ENCODE results near the gene FBXO48. TPM values are rescaled to one million over a fixed set of nuclear protein-coding genes. Genes with fewer than 3 reads are reported as not detected.

Gene FBXO48
- total RNA-seq, 2 experiments from 2014 or later, result 0.44 to 0.50 TPM

- Histone ChIP-seq H3K4me1 (ENCODE audit: insufficient read depth, low read length) (peaks cover 3% of the 10 kb centered on the region), H3K27ac (ENCODE audit: low read depth in 1 of 2, low read length in 2 of 2) (no peak overlapping the region), H3K27me3 (ENCODE audit: control insufficient read depth in 1 of 2, insufficient read depth in 2 of 2, low read length in 2 of 2) (no peaks in the 10 kb centered on the region), H3K9me3 (ENCODE audit: control insufficient read depth in 1 of 2, insufficient read depth in 1 of 2, low read length in 2 of 2) (no peaks in the 10 kb centered on the region), H3K36me3 (ENCODE audit: insufficient read depth, low read length) (no peaks in the 10 kb centered on the region), H3K4me3 (ENCODE audit: low read length) (no peak overlapping the region)
- ATAC-seq (ENCODE audit: poor library complexity) (no peak), DNase-seq (no peak)
- H3K9me3 Mint-ChIP-seq, result no peaks in the 10 kb centered on the region
- no peak for TF ChIP-seq CTCF (IDR thresholded peaks at IDR 0.05)
- intact Hi-C loops (cut with DNase I, micrococcal nuclease), result no loop called here
- no peak overlapping the region for H3K4me3 Mint-ChIP-seq
- H3K4me1 Mint-ChIP-seq (ENCODE audit: low read depth), result peaks cover 4% of the 10 kb centered on the region
- no peak overlapping the region for H3K27ac Mint-ChIP-seq
- POLR2A ChIA-PET, result no interaction called here
- CTCF ChIA-PET, result no interaction called here
- no peaks in the 10 kb centered on the region for H3K36me3 Mint-ChIP-seq (ENCODE audit: low read depth)
- no peaks in the 10 kb centered on the region for H3K27me3 Mint-ChIP-seq
Measured at GRCh38 chr2:68483011-68483410, 15.9 kb upstream of the FBXO48 start.

GRCh38 chr2:68482296-68482820 is 15.3 kb upstream of the FBXO48 start:
- H3K9me3 Mint-ChIP-seq, result no peaks in the 10 kb centered on the region
- POLR2A ChIA-PET, result no interaction called here

GRCh38 chr2:68478688-68479087 is 11.6 kb upstream of the FBXO48 start:
- H3K4me1 Mint-ChIP-seq (ENCODE audit: low read depth), result no peaks in the 10 kb centered on the region
- Histone ChIP-seq H3K4me3 (ENCODE audit: low read length) (no peak overlapping the region), H3K27ac (ENCODE audit: low read depth in 1 of 2, low read length in 2 of 2) (no peak overlapping the region), H3K36me3 (ENCODE audit: insufficient read depth, low read length) (no peaks in the 10 kb centered on the region), H3K27me3 (ENCODE audit: control insufficient read depth in 1 of 2, insufficient read depth in 2 of 2, low read length in 2 of 2) (no peaks in the 10 kb centered on the region), H3K9me3 (ENCODE audit: control insufficient read depth in 1 of 2, insufficient read depth in 1 of 2, low read length in 2 of 2) (no peaks in the 10 kb centered on the region), H3K4me1 (ENCODE audit: insufficient read depth, low read length) (peaks cover 3% of the 10 kb centered on the region)
- no peaks in the 10 kb centered on the region for H3K36me3 Mint-ChIP-seq (ENCODE audit: low read depth)
- H3K9me3 Mint-ChIP-seq, result no peaks in the 10 kb centered on the region
- no peak for DNase-seq
- ChIA-PET POLR2A (interaction anchor here (0.6 to 1.6 kb wide), 2 partner anchors 10 to 11 kb away, joined by 3 to 8 read pairs; partner anchors contain the start of genes APLF and FBXO48), CTCF (no interaction called here)
- no peak overlapping the region for H3K27ac Mint-ChIP-seq
- no peak overlapping the region for H3K4me3 Mint-ChIP-seq
- no peak for TF ChIP-seq CTCF (IDR thresholded peaks at IDR 0.05)
- intact Hi-C loops (cut with DNase I, micrococcal nuclease), result no loop called here
- no peak for ATAC-seq (ENCODE audit: poor library complexity)
- no peaks in the 10 kb centered on the region for H3K27me3 Mint-ChIP-seq

More at GRCh38 chr2:68482296-68482820, 15.3 kb upstream of the FBXO48 start:
- H3K4me3 ChIP-seq (ENCODE audit: low read length), result no peak overlapping the region
- intact Hi-C loops (cut with DNase I, micrococcal nuclease), result no loop called here
- H3K36me3 Mint-ChIP-seq (ENCODE audit: low read depth), result no peaks in the 10 kb centered on the region
- H3K4me3 Mint-ChIP-seq, result no peak overlapping the region
- H3K4me1 ChIP-seq (ENCODE audit: insufficient read depth, low read length), result peaks cover 3% of the 10 kb centered on the region
- H3K27me3 ChIP-seq (ENCODE audit: control insufficient read depth in 1 of 2, insufficient read depth in 2 of 2, low read length in 2 of 2), result no peaks in the 10 kb centered on the region
- CTCF ChIA-PET, result interaction anchor here (1.0 kb wide), 1 partner anchor 218 kb away, joined by 3 read pairs; no protein-coding TSS in a partner anchor
- no peak overlapping the region for H3K27ac Mint-ChIP-seq
- no peak overlapping the region for H3K27ac ChIP-seq (ENCODE audit: low read depth in 1 of 2, low read length in 2 of 2)
- no peaks in the 10 kb centered on the region for H3K9me3 ChIP-seq (ENCODE audit: control insufficient read depth in 1 of 2, insufficient read depth in 1 of 2, low read length in 2 of 2)
- H3K27me3 Mint-ChIP-seq, result no peaks in the 10 kb centered on the region
- H3K4me1 Mint-ChIP-seq (ENCODE audit: low read depth), result no peaks in the 10 kb centered on the region
- H3K36me3 ChIP-seq (ENCODE audit: insufficient read depth, low read length), result no peaks in the 10 kb centered on the region
- ATAC-seq (ENCODE audit: poor library complexity) (no peak), DNase-seq (no peak)
- TF ChIP-seq CTCF (IDR thresholded peaks at IDR 0.05), result no peak

Data from CD4-positive, alpha-beta T cell (primary cell).